ENCODE results near the gene C16orf92.
"Not testable (repeated sequence)": the region's sequence is repeated elsewhere in the genome, so short reads cannot be mapped to it uniquely, and the experiment has no call there.

The C16orf92 gene

DNA sequence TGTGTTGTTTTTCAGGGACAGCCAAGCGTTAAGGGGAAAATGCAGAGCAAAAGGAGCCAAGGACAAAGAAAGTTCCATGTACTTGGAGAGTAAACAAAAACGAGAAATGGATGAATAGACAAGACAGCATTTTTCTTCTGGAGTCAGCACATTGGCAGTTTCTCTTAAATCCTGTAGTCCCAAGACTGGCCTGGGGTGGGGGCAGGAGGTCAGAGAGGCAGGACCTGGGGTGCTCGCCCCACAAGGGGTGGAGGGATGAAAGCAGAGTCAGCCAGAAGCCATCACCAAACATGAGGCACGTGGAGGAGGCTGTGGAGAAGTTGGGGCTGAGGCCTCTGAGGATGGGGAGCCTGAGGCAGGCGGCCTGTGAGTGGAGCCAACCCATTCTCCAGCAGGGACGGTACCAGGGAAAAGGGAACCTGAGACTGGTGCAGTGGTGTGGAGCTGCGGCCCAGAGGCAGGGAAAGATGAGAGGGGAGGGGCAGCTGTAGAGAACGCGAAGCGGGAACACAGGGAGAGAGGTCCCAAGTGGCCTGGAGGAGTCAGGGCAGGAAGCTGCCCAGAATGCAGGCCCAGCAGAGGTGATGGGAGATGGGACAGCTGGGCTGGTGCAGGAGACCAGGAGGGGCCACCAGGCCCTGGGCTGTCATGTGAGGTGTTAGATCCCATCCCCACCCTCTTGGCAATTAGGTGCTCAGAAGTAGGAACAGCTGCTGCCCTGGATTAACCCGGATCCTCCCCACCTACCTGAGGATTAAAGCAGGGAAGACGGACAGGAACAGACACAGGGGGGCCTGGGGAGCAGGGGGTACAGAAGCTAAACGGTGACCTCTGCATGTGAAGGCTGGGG, 4.8 kb downstream of the C16orf92 start:
- DNase-seq: no peak

DNA sequence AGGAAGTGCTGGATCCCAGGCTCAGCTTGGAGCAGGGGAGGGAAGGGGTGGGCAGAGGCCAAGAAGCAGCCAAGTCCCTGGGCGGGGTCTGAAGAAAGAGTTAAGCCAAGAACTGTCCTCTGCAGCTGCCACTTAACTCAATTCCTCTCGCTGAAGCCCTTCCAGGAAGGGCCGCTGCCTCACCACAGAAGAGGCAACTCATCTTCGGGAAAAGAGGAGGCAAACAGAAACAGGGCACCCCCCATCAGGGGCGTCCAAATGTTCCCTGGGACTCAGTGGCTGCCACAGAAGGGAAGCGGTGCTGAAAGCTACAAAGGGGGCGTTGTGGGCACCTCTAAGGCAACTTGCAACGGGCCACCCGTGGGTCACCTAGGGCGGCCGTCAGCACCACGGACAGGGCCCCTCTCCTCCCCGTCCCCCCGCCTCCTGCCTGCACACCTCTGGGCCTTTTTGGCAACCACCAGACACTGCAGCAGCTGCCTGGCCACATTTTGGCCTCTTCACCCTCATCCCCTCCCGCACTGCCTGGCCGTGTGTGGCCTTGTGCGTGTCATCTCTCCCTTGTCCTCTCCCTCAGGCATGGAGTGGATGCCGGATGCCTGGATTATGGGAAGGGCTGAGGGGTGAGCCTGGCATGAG, 5.6 kb downstream of the C16orf92 start:
- DNase-seq: peak in 1 of 4 experiments; percentile 42

DNA sequence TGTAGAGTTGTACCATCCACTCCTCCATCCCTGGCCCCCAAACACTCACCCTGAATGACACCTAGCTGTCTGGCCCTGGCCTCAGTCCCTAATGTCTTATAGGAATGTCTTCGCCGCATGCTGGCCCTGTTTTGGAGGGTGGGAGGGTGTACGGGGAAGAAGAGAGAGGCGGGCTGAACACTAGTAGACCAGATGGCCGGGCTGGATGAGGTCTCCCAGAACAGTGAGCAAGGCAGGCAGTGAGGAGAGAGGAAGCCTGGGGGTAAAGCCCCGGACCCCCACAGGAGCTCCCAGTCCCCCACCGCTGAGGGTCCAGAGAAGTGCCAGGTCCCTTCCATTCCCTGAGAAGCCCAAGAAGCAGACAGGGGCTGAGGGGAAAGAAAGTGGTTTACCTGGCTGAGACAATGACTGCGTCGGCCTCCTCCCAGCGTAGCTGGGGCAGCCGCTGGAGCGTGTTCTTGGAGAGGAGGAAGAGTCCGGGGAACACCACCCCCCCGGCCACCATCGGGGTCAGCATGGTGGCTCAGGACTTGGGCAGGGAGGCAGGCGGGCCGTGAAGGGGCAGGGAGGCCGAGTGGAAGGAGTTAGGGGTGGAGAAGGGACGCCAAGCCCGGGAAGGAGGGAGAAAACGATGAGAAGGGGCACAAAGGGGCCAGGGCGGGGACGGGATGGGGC, 7.2 kb downstream of the C16orf92 start:
- no peak for DNase-seq

DNA sequence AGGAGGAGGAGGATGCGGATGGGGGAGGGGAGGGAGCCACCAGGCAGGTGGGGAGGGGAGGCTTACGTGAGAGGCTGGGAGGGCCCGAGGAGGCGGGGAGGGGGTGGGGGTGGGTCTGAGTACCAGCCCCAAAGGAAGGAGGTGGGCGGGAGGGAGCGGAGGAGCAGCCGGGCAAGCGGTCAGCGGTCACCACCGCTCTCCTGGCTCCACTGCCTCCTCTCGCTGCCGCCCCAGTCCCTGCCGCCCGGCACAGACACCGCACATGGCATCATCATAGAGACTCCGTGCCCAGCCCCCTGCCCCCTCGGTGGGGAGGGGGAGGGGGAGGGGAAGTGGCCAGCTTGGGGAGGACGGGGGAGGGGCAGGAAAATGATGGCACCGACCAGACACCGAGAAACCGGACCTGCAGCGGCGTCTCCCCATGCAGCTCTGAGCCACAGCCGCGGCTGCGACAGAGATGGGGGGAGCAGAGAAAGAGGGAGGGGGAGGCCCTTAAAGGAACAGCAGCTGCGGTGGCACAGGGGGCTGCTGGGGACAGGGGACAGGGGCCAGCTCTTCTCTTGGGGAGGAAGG, 7.9 kb downstream of the C16orf92 start, which contains the start of gene TLCD3B:
Gene TLCD3B (minus strand): TSS at position 431 of the 573 bp plus-strand sequence. CDS start 744 bp downstream, outside the sequence.
- DNase-seq: peak in 1 of 4 experiments; percentile 35

DNA sequence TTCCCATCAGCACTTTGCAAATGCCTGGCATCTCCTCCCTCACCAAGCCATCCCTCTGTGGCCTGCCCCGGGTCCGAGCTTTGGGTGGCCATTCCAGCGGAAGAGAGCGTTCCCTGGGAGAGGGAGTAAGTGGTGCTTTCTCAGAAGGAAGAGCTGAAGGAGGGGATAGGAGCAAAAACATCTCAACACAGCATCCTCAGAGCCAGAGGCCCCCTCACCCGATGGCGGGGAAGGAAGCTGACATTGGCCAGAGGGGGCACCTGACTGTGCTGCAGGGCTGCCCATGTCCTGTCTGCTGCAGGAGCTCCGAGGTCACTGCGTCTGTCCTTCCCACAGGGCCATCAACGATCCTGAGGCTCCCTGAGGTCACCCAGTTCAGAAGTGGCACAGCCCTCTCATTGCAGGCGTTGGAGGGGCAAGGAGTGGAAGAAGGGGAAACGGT, 8.5 kb downstream of the C16orf92 start:
- no peak for DNase-seq

DNA sequence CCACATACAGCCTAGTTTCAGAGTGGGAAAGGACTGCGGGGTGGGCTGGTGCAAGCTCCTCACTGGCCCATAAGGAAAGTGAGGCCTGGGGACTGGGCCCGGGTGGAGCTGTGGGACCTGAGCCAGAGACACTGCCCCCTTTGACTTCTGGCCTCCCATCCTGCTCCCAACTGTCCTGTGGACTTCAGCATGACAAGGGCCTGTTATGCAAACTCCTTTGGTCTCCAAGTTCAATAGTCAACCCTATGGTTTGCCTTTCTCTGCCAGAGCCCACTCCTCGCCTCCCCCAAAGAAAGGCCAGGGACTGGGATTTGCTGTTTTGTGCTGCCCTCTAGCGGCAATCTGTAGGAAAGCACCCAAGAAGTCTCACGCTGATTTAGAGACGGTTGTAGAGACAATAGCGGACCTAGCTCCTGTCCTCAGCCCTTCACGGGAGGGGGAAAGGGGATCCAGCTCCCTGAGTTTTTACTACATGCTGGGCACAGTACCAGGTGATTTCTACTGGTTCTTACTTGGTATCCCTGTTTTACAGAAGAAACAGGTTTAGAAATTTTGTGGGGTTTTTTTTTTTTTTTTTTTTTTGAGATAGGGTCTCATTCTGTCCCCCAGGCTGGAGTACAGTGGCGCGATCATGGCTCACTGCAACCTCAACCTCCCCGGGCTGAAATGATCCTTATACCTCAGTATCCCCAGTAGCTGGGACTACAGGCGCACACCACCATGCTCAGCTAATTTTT, 9.3 kb downstream of the C16orf92 start:
- peak; percentile 78 to 81 (median 80) for DNase-seq

DNA sequence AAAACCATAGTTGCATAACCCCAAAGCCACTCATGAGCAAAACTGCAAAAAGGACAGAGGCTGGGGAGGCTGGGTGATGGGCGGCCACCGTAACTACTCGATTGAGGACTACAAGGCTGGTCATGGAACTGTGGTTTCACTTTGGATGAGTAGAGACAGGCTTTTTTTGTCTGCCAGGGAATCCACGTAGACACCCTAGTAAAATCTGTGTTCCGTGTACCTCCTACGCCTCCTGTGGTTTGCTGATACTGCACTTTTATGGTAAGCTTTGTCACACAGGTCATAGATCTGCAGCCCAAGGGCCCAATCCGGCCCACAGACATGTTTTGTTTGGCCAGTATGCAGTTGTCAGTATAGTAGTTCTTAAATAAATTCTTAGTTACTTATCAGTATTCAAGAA, 10.3 kb downstream of the C16orf92 start:
- DNase-seq: no peak

DNA sequence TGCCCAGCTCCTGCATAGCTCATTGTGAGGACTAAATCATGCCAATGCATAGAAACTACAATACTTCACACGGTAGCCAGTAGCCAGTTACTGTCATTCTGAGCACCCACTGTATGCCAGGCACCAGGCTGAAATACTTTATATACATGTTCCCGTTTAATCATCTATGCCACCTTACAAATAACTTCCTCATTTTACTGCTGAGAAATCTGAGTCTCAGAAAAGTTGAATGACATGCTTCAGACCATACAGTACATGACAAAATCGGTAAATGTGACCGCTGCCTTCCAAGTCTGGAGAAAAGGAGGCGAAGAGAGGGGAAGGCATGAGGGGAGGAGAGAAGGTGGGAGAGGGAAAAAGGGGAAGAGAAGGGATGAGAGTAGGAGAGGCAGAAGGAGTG, 17.2 kb downstream of the C16orf92 start:
- DNase-seq: peak; percentile 27 to 69 (median 48)

DNA sequence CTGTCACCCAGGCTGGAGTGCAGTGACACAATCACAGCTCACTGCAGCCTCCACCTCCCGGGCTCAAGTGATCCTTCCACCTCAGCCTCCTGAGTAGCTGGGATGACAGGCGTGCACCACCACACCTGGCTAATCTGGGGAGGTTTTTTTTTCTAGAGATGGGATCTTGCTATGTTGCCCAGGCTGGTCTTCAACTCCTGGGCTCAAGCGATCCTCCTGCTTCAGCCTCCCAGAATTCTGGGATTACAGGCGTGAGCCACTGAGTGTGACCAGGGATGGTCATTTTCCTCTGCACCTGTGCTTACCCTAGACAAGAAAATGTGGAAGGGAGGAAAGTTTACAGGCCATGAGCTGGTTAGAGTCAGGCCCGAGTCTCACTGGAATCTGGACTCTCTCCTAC, 17.7 kb downstream of the C16orf92 start:
- not testable (repeated sequence) for DNase-seq

DNA sequence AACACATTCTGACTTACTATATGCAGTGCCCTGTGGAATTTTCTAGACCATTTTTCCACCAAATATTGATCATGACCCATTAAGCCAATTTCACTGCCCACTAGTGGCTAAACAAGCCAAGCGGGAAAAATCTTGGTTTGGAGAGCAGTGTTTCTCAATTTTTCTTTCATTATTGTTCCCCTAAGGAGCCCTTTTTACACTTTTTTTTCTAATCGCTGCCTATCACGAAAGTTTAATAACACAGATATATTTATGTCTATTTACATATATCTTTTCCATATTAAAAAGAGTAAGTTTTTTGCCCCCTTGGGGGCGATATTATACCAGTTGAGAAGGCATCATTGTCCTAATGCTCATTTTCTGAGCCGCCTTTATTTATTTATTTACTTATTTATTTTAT, 18.8 kb downstream of the C16orf92 start:
- DNase-seq: peak; percentile 16 to 64 (median 58)

DNA sequence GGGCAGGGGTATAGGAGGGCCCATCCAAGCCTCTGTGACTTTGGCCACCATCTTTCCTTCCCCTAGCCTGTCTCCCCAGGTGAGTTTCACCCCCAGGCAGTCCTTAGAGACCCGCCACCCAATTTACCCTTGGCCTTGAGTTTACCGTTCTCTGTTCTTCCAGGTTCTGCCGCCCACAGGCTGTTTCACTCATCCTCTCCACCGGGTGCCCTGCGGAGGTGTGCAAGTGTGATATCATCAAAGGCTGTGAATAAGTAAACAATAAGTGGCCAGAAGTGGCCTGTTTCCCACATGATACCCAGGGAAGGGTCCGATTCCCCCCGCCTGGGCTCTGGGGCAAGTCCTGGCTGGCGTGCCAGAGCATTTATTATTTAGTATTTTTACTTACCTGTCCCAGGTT, 23.2 kb downstream of the C16orf92 start:
- DNase-seq: no peak

DNA sequence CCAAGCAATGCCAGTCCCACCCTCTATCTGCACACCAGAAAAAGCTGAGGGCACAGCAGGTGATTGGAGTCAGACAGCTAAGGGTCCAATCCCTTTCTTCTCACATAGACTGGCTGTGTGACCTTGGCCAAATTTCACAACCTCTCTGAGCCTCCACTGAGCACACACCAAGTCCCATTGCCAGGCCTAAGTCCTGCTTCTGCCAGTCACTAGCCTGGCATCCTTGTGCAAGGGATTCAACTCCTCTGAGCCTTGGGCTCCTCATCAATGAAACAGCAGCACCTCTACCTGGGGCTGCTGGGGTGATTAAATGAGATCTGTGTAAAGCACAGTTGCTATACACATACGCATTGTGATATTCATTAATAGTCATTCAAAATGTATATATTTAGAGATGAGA, 23.6 kb downstream of the C16orf92 start:
- no peak for DNase-seq

DNA sequence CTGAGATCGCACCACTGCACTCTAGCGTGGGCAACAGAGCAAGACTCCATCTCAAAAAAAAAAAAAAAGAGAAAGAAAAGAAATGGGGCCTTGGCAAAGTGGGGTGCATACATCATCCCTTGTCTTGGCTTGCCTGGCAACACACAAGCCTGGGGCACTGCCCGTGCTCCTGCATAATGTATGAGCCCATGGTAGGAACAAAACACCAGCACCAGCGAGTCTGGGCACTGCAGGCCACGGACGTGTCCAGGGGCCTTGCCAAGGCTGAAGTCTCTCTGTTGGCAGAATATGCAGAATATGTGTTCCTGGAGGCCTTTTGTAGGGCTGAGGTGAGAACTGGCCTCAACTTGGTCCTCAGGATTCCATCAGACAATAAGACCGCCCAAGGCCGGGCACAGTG, 26.9 kb downstream of the C16orf92 start:
- no peak for DNase-seq

DNA sequence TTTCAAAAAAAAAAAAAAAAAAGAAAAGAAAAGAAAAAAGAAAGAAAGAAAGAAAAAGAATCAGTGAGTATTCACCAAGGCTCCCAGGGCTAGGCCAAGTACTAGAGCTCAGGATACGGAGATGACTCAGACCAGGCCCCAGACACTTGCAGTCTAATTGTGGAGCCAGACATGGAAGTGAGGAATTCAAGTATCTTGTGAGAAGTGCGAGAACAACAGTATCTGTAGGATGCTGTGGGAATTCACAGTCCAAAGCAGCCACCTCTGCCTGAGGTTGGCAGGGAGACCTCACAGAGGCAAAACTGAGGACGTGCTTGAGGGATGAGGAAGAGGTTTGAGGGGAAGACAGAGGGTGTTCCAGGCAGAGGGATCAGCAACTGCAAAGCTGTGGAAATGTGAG, 28.5 kb downstream of the C16orf92 start:
- DNase-seq: peak in 1 of 4 experiments; percentile 18

DNA sequence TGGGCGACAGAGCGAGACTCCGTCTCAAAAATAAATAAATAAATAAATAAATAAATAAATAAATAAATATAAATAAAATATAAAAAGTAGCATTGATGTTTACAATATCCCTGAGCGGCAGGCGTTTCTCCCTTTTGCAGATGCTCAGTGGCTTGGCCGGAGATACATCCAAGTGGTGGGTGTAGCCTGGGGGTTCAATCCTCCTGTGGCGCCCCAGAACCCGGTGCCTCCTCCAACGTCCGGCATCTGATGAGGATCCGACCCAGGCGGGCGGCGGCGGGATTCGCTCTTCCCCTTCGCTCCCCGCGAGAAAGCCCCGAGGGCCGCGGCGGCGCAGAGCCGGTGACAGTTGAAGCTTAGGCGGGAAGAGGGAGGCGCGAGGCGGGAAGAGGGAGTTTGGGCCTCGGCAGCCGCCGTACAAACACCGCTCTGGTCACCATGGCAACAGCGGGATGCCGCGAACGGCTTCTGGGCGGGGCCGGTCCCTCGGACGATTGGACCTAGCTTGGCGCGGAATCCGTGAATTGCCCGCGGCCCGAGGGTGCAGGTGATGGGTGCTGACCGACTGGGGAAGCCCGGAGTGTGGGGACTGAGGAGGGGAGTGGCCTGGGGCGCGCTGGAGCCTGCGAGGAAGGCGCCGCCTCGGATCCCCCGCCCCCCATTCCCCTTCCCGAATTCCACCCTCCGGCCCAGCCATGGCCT, 29.8 kb downstream of the C16orf92 start:
- DNase-seq: peak; percentile 96 to 98 (median 97)

DNA sequence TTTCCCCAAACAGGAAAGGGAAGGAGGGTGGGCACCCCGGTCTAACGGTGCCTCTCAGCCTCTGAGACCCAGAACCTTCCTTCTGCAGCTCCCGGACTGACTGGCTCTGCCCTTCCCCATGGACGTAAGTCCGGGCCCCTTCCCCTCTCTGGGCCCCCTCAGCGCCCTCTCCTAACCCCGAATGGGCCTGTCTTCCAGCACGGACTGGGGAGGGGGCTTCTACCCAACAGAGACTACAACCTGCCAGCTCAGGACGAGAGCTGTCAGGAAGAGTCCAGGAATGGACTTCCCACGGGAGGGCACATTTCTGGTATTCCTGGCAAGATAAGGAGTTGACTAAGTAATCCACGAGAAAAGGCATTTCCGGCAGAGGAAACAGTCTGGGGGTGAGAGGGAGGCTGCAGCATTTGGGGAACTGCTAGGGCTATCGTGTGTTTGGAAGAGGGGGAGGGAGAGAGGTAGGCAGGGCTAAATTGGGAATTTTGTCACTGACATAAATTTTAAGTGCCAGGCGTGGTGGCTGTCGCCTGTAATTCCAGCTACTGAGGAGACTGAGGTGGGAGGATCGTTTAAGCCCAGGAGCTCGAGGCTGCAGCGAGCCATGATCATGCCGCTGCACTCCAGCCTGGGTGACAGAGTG, 30.5 kb downstream of the C16orf92 start:
- peak in 3 of 4 experiments; percentile 52 to 69 (median 55) for DNase-seq

DNA sequence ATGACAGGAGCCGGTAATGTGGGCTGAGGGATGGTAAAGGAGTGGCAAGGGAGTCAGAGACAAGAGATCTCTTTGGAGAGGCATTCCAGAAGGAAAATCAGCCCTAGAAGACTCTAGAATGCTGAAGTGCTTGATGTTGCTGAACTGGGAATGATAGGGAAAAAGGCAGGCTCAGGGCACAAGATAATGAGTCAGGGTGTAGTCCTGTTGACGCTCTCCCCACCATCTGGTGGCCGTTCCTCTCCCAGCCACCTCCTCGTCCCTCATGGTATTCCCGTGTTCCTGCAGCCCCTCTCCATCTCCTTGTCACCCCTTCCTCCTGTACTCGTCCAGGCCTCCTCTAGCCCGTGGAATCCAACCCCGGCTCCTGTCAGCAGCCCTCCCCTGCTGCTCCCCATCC, 31.5 kb downstream of the C16orf92 start:
- no peak for DNase-seq

DNA sequence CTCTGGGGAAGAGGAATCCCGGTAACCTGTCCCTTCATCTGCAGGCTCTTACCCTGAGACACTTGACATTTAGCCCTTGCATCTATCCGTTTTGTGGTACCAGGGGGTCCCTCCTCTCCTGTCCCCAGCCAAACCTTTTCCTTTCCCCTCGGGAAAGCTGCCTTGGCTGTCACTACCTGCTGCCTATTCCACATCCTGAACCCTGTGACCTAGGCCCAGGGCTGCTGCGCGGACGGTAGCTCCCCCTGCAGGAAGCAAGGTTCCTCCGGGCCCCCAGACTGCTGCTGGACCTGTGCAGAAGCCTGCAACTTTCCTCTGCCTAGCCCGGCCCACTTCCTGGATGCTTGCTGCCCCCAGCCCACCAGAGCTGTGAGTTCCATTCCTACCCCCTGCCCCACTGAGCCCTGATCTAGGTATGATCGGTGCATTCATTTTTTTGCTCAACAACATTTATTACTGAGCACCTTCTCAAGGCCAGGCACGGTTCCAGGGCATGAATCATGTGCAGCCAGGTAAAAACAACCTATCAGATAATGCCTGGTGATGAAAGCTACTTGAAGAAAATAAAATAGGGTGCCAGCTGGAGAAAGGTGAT, 32.1 kb downstream of the C16orf92 start:
- DNase-seq: peak in 3 of 4 experiments; percentile 44 to 76 (median 58)

DNA sequence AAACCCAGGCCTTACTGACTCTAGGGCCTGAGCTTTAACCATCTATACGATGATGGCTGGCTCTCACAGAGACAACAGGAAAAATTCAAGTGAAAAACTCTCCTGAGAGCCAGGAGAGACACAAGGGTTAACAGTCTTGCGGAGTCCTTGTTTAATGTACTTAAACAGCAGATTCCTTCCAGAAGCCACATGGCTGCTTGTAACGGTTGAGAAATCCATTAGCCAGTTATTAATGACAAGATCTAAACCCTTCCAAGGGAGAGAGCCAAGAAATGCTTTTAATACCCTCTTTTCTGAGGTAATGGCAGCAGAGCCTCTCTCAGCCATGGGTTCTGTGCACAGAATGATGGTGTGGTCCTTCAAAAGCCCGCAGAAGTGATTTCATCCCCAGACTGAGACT, 37.3 kb downstream of the C16orf92 start:
- DNase-seq: no peak

DNA sequence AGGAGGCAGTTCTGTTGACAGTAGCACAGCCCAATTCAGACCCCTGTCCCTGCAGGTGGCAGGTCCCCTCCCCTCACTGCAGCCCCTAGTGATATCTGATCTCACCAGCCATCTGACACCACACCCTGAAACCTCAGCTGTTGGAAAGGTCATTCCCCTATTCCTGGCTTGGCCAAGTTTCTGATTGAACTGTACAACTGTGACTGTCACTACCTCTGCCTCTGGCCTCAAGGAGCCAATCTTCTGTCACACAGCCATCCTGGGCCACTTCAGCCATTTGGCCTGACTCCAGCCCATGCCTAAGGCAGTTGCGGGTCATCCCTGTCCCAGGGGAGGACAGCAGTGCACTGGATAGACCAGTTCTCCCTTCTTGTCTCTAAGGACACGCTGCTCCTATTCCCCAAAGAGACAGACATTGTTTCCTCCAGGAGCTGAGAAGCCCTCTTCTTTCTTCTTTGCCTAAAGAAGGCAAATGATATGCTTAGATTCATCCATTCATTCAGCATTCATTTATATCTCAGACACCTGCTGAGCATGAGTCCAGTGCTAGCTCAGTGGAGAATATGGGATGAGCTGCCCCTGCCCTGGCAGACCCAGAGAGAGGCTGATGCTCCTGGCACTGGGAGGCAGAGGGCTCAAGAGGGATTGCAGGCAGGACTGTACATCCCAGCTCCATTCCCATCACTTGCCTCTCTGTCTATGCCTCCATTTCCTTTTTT, 38.0 kb downstream of the C16orf92 start:
- no peak for DNase-seq

All from suppressor macrophage (primary cell).